IPS-NIHi7 (cell line): ENCODE data around the gene HSPB9.
A peak's percentile ranks its signal among the peaks of the same experiment; 100 is the strongest.
"Not testable (repeated sequence)": the region's sequence is repeated elsewhere in the genome, so short reads cannot be mapped to it uniquely, and the experiment has no call there.

ENCODE experiments used
- DNase-seq: peaks from one replicate; pipeline ENCODE4 v3.0.0; 2012; ENCODE audit warnings: mixed read lengths; ENCODE audit errors: extremely low spot score

HSPB9 gene

DNA sequence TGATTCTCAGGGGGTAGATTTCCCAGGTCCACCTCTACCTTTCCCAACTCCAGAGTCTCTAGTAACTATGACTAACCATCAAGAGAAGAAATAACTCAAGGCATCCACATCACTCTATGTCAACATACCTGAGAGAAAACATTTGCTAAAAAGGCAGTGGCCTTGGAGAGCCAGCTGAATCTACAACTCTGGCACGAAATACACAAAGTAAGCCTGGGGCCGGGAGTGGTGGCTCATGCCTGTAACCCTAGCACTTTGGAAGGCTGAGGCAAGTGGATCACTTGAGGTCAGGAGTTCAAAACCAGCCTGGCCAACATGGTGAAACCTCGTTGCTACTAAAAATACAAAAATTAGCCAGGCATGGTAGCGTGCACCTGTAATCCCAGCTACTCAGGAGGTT is 20.5 kb downstream of the HSPB9 start:
- DNase-seq: not testable (repeated sequence)

DNA sequence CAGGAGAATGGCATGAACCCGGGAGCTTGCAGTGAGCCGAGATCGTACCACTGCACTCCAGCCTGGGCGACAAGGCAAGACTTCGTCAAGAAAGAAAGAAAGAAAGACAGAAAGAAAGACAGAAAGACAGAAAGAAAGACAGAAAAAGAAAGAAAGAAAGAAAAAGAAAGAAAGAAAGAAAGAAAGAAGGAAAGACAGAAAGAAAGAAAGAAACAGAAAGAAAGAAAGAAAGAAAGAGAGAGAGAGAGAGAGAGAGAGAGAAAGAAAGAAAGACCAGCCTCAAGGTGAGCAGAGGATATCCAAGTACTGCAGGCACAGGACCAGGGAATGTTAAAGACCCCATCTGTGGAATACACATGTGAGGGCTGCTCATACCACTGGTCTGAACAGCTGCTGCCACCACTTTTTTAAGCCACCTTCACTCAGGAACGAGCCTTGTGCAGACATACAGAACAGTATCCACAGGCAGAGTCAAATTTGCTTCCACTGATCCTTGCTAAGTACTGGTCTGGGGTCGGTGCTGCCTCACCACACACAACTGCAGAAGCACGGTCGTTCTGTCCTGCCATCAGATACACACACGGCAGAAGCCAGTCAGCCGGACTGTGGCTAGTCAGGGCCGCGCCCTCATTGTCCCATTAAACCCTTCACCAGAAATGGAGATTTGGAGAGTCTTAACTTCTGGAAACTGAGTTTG is 24.5 kb downstream of the HSPB9 start:
- no peak for DNase-seq

GRCh38 chr17:42153919-42154742 is 31.5 kb downstream of the HSPB9 start:
- no peak for DNase-seq

DNA sequence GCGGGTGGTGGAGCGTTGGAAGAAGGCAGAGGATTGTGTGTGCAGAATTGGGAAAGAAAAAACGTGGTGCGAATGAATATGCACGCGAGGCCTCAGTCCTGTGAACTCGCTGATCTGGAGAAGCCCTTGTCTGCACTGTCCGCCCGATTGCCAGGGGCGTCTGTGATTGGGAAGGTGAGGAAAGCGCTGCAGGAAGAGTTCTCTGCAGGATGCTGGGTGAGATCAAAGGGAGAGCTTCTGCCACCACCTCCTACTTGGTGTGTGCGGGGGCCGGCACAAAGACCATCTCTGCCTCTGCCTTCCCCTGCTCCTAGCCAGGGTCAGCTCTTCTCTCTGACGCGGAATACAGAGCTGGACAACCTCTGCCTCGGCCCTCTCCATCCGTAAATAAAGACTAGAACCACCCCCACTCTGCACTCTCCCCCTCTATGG is 33.0 kb downstream of the HSPB9 start:
- DNase-seq: peak; percentile 68

DNA sequence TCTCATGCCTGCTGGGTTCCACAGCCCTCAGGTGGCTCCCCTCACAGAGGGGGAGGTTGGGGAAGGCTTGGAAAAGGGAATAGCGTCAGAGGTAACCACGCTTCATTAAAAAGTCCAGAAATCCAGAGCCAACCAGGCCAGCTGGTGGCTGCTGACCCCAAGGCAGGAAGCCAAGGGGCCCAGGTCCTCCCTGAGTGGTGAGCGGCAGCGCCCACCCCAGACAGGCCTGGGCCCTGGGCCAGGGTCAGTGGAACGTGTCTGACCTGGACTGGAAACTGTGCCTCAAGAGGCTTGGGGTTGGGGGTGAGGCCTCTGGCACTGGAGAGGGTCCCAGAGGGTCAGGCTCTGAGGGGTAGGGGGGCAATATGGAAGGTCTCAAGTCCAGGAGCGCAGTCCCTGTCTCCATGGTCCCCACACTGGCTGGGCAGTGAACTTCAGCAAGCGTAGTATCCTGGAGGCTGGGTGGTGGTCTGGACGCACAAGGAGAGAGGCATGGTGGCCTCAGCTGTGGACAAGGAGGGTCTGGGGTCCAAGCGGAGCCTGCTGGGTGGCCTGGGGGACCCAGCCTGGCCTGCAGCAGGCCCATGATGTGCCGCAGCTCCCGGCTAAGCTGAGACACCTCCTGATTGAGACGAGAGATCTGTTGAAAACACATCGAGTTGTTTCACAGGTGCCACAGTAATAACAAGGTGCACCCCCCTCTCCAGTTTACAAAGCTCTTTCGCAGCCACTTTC is 37.4 kb downstream of the HSPB9 start:
- no peak for DNase-seq

DNA sequence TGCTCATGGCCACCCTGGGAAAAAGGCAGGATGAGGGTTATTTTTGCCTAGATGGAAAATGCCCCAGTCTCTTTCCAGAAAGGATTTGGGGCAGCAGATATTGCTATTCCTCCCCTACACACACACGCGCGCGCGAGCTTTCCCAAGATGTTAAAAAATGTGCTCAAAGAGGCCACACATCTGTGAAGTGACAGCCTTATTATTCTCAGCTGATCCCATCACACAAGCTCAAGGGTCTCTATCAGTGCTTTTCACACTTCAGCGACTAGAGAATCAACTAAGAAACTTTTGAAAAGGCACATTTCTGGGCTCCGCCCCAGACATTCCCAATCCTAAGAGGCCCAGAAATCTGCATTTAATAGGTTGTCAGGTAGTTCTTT is 37.9 kb downstream of the HSPB9 start:
- DNase-seq: no peak

DNA sequence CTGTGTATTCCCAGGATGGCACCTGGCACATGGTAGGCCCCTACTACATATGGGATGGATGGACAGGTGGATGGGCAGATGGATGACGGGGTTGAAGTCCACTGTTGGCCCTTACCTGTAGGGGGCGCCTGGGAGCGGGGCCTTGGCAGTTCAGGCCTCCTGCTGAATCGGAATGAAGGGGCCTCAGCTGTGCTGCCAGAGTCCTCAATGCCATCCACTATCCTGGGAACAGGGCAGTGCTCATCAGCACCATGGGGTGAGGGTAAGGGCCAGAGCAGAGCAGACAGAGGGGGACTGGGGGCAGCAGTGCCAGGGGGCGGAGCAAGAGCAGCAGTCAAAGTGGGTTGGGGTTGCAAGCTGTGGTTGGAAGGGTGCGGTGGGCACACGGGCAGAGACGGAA is 40.5 kb downstream of the HSPB9 start:
- DNase-seq: peak; percentile 81

DNA sequence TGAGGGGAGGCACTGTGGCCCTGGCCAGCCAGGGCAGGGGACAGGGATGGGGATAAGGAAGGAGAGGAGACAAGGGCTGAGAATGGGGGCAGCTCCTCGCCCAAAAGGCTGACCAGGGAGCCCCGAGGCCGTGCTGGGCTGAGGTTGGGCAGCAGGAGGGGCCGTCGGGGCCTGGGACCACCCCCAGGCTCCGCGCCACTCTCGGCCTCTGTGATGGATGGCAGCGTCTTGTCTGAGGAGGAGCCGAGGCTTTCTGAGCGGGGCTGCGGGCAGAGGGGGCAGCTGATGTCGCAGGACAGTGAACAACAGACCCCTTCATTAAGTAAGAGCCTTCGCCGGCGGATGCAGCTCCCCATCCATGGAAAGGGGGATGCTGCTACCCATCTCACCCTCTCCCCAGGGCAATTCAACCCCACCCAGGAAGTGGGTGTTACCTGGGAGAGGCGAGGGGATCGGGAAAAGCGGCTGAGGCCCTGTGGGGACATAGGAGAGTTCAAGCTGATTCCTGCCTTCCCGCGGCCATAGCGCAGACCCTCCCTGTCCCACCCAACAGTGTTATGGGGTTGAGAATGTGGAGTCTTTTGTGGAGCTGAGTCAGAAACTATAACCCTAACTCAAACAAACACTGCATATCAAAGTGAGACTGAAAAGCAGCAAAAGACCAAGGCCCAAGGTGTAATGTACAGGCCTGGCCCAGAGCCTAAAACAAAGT is 41.2 kb downstream of the HSPB9 start:
- DNase-seq: no peak

GRCh38 chr17:42165751-42166150 is 43.1 kb downstream of the HSPB9 start:
- no peak for DNase-seq

DNA sequence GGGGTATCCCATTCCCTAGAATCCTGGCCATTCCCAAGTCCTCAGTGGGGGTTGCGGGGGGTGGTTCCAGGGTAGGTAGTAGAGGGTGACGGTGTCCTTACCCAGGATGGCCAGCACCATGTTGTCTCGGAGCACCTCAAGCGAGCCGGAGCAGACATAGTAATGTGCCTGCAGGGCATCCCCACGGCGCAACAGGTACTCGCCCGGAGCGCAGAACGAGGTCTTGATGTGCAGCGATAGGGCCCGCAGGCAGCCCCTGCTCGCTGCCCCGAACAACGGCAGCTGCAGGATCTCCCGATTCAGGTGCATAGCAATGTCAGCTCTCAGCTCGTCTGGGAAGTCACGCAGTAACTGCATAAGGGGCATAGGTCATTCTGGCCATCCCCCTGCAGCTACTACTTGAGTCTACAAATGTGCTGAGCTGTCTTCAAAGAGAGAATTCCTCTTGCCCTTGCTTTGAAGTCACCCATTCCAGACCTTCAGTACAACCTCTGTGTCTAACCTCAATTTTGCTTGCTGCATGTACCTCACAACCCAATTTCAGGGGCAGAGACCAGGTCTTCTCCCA is 43.7 kb downstream of the HSPB9 start:
- DNase-seq: no peak

GRCh38 chr17:42167807-42168206 is 45.2 kb downstream of the HSPB9 start:
- DNase-seq: no peak

DNA sequence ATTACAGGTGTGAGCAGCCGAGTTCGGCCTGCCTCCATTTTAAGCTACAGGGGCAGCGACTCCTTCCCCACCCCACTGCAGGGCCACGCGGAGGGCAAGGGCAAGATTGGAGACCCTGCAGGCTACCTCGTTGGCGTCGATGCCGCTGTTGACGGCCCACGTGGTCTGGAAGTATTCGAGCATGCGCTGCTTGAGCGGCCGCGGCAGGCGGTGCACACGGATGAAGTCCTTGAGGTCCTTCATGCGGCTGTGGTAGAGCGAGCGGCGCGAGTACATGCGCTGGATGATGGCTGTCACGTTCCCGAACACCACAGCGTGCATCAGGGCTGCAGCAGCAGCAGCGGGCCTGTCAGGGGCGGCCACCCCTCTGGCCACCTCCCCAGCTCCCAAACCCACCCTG is 46.7 kb downstream of the HSPB9 start:
- no peak for DNase-seq

DNA sequence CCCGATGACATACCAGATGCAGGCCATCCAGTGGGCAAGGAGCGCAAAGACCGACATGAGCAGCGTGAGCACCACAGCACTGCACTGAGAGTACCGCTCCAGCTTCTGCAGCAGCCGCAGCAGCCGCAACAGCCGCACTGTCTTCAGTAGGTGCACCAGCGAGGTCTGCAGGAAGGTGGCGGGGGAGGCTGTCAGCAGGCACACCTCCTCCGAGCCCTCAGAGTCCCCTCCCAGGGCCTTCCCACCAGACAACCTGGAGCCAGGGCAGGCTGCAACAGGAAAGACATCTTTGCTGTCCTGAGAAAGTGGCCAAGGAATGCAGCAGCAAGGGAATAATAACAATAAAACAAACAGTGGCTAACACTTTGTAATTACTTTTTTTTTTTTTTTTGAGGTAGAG is 49.2 kb downstream of the HSPB9 start:
- DNase-seq: peak; percentile 57
